HEK293 (cell line): ENCODE measurements around the gene OTOF.

Experiments used
- CTCF ChIA-PET: fragments of 350-600 bp; formaldehyde crosslinking; extraction: SDS; loops from one replicate; lab custom pipeline; 2021; ENCODE audit warnings: antibody characterized with exemption; lab: Yijun Ruan, JAX
- POLR2A ChIA-PET: fragments of 300-600 bp; formaldehyde crosslinking; extraction: SDS; loops from one replicate; lab custom pipeline; 2020; ENCODE audit warnings: antibody characterized with exemption, inconsistent platforms; lab: Yijun Ruan, JAX
- H3K27ac ChIP-seq: fragments of 200-500 bp; sonication (Bioruptor generic); 2 replicates; pipeline ENCODE4 v1.5.1; 2014; ENCODE audit warnings: low read depth, low read length, control low read depth, inconsistent platforms; ENCODE audit errors: extremely low read depth
- H3K36me3 ChIP-seq, 2 experiments: fragments of 200-500 bp in 1 of 2; sonication (Bioruptor generic) in 1 of 2; 1 replicate in 1 of 2; 2 replicates in 1 of 2; pipeline ENCODE4 v1.5.1; 2014 to 2017; ENCODE audit warnings: inconsistent platforms in 2 of 2, low read length in 2 of 2; ENCODE audit not compliant: control insufficient read depth in 2 of 2, insufficient read depth in 1 of 2
- H3K4me1 ChIP-seq: fragments of 200-500 bp; sonication (Bioruptor generic); 2 replicates; pipeline ENCODE4 v1.5.1; 2014; ENCODE audit warnings: mild to moderate bottlenecking, low read length, inconsistent platforms; ENCODE audit not compliant: control insufficient read depth, insufficient read depth
- H3K4me3 ChIP-seq: 2 replicates; pipeline ENCODE4 v1.5.1; 2011; ENCODE audit warnings: low read depth, mild to moderate bottlenecking, control low read depth, low read length, moderate library complexity
- H3K9me3 ChIP-seq: fragments of 200-500 bp; sonication (Bioruptor generic); 2 replicates; pipeline ENCODE4 v1.5.1; 2014; ENCODE audit warnings: low read depth, low read length, inconsistent platforms; ENCODE audit not compliant: control insufficient read depth, insufficient read depth
- SCRT1 ChIP-seq: fragments of 450-650 bp; formaldehyde crosslinking; IDR thresholded peaks from 2 replicates; pipeline ENCODE4 v1.5.1; 2016; ENCODE audit warnings: missing biosample characterization, missing genetic modification characterization, borderline replicate concordance
- SP2 ChIP-seq: fragments of 450-650 bp; formaldehyde crosslinking; IDR thresholded peaks from 2 replicates; pipeline ENCODE4 v1.5.1; 2016; ENCODE audit warnings: missing biosample characterization, missing genetic modification characterization
- TCF7L2 ChIP-seq: IDR thresholded peaks from 2 replicates; pipeline ENCODE4 v1.6.1; 2011; ENCODE audit warnings: low read depth, mild to moderate bottlenecking, inconsistent platforms, low read length, moderate library complexity, borderline replicate concordance
- ZFP37 ChIP-seq: fragments of 450-650 bp; formaldehyde crosslinking; IDR thresholded peaks from 2 replicates; pipeline ENCODE4 v1.5.1; 2016; ENCODE audit warnings: missing biosample characterization, missing genetic modification characterization
- ZNF366 ChIP-seq: fragments of 450-650 bp; formaldehyde crosslinking; conservative IDR thresholded peaks from 2 replicates; pipeline ENCODE4 v1.5.1; 2016; ENCODE audit warnings: missing biosample characterization, missing genetic modification characterization
- ZNF529 ChIP-seq: fragments of 450-650 bp; formaldehyde crosslinking; IDR thresholded peaks from 2 replicates; pipeline ENCODE4 v1.5.1; 2017; ENCODE audit warnings: missing genetic modification characterization, missing biosample characterization; ENCODE audit not compliant: insufficient replicate concordance
- ZNF561 ChIP-seq: fragments of 450-650 bp; IDR thresholded peaks from 2 replicates; pipeline ENCODE4 v1.5.1; 2018; ENCODE audit warnings: missing biosample characterization, missing genetic modification characterization, borderline replicate concordance
- ZNF670 ChIP-seq: fragments of 450-650 bp; formaldehyde crosslinking; IDR thresholded peaks from 2 replicates; pipeline ENCODE4 v1.5.1; 2016; ENCODE audit warnings: missing biosample characterization, missing genetic modification characterization, low read depth
- ZNF777 ChIP-seq: fragments of 450-650 bp; formaldehyde crosslinking; IDR thresholded peaks from 2 replicates; pipeline ENCODE4 v1.5.1; 2017; ENCODE audit warnings: missing biosample characterization, missing genetic modification characterization, borderline replicate concordance
- ZXDB ChIP-seq: fragments of 450-650 bp; formaldehyde crosslinking; IDR thresholded peaks from 2 replicates; pipeline ENCODE4 v1.5.1; 2016; ENCODE audit warnings: missing biosample characterization, missing genetic modification characterization
- TF ChIP-seq, protein P1 (sequence below): fragments of 450-650 bp; formaldehyde crosslinking; IDR thresholded peaks from 2 replicates; pipeline ENCODE4 v1.5.1; 2016; ENCODE audit warnings: missing biosample characterization, missing genetic modification characterization
- TF ChIP-seq, protein P2 (sequence below): IDR thresholded peaks from 2 replicates; pipeline ENCODE4 v1.6.1; 2011; ENCODE audit warnings: mild to moderate bottlenecking, low read depth, low read length, borderline replicate concordance
- TF ChIP-seq, protein P3 (sequence below): fragments of 450-650 bp; formaldehyde crosslinking; IDR thresholded peaks from 2 replicates; pipeline ENCODE4 v1.5.1; 2017; ENCODE audit warnings: missing biosample characterization, missing genetic modification characterization

OTOF gene

DNA sequence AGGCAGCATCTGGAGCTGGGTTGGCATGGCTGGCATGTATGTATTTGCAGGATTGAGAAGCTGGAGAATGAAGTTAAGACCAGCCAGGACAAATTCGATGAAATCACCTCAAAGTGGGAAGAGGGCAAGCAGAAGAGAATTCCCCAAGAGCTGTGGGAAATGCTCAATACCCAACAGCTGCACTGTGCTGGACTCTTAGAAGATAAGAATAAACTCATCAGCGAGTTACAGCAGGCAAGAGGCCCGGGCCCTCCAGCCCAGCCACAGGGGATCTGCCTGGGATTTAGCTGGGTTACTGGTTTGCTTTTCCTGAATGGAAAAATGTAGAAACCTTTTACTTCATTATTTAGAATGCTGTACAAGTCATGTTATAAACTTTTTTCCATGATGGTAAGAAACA lies 53.7 kb downstream of the OTOF start:
- ChIA-PET POLR2A (no interaction called here), CTCF (interaction anchor here (0.6 kb wide), 1 partner anchor 819 kb away, joined by 3 read pairs; no protein-coding TSS in a partner anchor)
- H3K4me1 ChIP-seq, result no peaks in the 10 kb centered on the region
- H3K27ac ChIP-seq, result no peak overlapping the region
- H3K4me3 ChIP-seq, result no peak overlapping the region
- no peaks in the 10 kb centered on the region for H3K9me3 ChIP-seq
- no peak for TF ChIP-seq ZNF366 (tag by site-specific recombination)
- no peak for TF ChIP-seq ZNF777
- H3K36me3 ChIP-seq, result no peaks in the 10 kb centered on the region

DNA sequence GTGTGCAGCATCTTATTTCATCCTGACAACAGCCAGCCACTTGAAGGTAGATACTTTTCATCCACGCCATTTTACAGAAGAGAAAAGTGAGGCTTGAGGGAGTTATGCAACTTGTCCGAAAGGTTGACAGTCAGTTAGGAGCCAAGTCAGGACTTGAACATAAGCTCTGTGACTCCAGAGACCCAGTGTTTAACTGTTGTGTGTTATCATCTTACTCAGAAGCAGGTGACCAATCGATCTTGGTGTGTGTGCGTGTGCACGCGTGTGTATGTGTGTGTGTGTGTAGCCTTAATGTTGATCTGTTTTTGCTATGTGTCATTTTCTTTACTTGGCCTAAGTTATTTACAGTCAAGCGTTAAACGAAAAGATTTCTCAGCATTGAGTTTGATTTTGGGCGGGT lies 54.2 kb downstream of the OTOF start:
- CTCF ChIA-PET, result interaction anchor here (0.6 kb wide), 1 partner anchor 818 kb away, joined by 3 read pairs; no protein-coding TSS in a partner anchor
- Histone ChIP-seq H3K9me3 (no peaks in the 10 kb centered on the region), H3K27ac (no peak overlapping the region), H3K4me3 (no peak overlapping the region), H3K4me1 (no peaks in the 10 kb centered on the region), H3K36me3 (no peaks in the 10 kb centered on the region)
- POLR2A ChIA-PET, result no interaction called here
- no peak for TF ChIP-seq ZXDB (tag by site-specific recombination)
- TF ChIP-seq, protein P1, sequence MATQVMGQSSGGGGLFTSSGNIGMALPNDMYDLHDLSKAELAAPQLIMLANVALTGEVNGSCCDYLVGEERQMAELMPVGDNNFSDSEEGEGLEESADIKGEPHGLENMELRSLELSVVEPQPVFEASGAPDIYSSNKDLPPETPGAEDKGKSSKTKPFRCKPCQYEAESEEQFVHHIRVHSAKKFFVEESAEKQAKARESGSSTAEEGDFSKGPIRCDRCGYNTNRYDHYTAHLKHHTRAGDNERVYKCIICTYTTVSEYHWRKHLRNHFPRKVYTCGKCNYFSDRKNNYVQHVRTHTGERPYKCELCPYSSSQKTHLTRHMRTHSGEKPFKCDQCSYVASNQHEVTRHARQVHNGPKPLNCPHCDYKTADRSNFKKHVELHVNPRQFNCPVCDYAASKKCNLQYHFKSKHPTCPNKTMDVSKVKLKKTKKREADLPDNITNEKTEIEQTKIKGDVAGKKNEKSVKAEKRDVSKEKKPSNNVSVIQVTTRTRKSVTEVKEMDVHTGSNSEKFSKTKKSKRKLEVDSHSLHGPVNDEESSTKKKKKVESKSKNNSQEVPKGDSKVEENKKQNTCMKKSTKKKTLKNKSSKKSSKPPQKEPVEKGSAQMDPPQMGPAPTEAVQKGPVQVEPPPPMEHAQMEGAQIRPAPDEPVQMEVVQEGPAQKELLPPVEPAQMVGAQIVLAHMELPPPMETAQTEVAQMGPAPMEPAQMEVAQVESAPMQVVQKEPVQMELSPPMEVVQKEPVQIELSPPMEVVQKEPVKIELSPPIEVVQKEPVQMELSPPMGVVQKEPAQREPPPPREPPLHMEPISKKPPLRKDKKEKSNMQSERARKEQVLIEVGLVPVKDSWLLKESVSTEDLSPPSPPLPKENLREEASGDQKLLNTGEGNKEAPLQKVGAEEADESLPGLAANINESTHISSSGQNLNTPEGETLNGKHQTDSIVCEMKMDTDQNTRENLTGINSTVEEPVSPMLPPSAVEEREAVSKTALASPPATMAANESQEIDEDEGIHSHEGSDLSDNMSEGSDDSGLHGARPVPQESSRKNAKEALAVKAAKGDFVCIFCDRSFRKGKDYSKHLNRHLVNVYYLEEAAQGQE (tag by site-specific recombination), result no peak
- TF ChIP-seq ZNF670 (tag by site-specific recombination), result no peak
- TF ChIP-seq ZFP37, result no peak
- TF ChIP-seq ZNF561 (tag by site-specific recombination), result no peak
- TF ChIP-seq, protein P2, sequence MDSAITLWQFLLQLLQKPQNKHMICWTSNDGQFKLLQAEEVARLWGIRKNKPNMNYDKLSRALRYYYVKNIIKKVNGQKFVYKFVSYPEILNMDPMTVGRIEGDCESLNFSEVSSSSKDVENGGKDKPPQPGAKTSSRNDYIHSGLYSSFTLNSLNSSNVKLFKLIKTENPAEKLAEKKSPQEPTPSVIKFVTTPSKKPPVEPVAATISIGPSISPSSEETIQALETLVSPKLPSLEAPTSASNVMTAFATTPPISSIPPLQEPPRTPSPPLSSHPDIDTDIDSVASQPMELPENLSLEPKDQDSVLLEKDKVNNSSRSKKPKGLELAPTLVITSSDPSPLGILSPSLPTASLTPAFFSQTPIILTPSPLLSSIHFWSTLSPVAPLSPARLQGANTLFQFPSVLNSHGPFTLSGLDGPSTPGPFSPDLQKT, result no peak
- TF ChIP-seq, protein P3, sequence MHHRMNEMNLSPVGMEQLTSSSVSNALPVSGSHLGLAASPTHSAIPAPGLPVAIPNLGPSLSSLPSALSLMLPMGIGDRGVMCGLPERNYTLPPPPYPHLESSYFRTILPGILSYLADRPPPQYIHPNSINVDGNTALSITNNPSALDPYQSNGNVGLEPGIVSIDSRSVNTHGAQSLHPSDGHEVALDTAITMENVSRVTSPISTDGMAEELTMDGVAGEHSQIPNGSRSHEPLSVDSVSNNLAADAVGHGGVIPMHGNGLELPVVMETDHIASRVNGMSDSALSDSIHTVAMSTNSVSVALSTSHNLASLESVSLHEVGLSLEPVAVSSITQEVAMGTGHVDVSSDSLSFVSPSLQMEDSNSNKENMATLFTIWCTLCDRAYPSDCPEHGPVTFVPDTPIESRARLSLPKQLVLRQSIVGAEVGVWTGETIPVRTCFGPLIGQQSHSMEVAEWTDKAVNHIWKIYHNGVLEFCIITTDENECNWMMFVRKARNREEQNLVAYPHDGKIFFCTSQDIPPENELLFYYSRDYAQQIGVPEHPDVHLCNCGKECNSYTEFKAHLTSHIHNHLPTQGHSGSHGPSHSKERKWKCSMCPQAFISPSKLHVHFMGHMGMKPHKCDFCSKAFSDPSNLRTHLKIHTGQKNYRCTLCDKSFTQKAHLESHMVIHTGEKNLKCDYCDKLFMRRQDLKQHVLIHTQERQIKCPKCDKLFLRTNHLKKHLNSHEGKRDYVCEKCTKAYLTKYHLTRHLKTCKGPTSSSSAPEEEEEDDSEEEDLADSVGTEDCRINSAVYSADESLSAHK (tag by site-specific recombination), result no peak
- no peak for TF ChIP-seq SP2 (tag by site-specific recombination)
- no peak for TF ChIP-seq SCRT1
- TF ChIP-seq TCF7L2, result no peak
- TF ChIP-seq, all 188 proteins: peak for 0

DNA sequence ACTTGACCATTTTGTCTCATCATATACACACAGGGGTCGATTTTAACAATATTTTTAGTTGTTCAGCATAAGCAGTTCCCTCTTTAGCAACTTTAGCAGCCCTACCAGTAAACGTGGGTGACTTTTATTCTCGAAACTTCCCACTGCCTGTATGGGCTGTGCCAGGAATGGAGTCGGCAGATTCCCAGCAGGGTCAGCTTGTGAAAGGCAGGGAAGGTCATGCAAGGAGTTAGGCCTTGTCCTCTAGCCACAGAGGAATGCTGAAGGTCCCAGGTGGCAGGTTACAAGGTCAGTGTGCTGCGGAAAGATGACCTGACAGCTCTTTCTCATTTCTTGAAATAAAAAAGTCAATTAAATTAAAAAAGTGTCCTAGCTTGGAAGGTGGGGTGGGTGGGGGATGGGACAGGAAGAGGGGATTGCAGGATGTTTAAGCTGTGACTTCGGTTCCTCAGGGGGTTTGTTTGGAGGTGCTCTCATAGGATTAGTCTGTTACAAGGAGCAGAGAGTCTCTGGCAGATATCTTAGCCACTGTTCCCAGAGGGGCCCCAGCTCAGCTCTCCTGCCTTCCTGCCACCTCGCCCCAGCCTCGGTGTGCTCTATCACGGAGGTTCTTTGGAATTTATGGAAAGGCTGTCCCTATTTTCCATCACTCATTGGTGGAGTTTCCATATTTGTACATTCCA lies 54.8 kb downstream of the OTOF start:
- TF ChIP-seq ZNF529 (tag by site-specific recombination), result no peak
- Histone ChIP-seq H3K4me3 (no peak overlapping the region), H3K27ac (no peak overlapping the region), H3K4me1 (no peaks in the 10 kb centered on the region), H3K9me3 (no peaks in the 10 kb centered on the region), H3K36me3 (no peaks in the 10 kb centered on the region)
- ChIA-PET POLR2A (no interaction called here), CTCF (no interaction called here)
